DND-41 (cell line): ENCODE data around the gene DDX27.

Source experiments
- ATAC-seq: fragments of 200-7000 bp; cut with Tn5 transposase; 3 replicates; pipeline ENCODE4 v1.9.1; 2021; ENCODE audit warnings: low read depth; ENCODE audit not compliant: insufficient read depth
- DNase-seq: peaks from one replicate; pipeline ENCODE4 v3.0.0-alpha.2; 2020
- H2AFZ ChIP-seq: 2 replicates; pipeline ENCODE4 v1.6.0; 2012; ENCODE audit warnings: low read depth, low read length
- H3K27ac ChIP-seq: 2 replicates; pipeline ENCODE4 v1.5.1; 2012; ENCODE audit warnings: low read length, inconsistent platforms
- H3K27me3 ChIP-seq: fragments of 200-600 bp; sonication (generic); 2 replicates; pipeline ENCODE4 v1.6.0; 2012; ENCODE audit warnings: low read length, mild to moderate bottlenecking, inconsistent platforms; ENCODE audit not compliant: insufficient read depth, poor library complexity
- H3K36me3 ChIP-seq: 2 replicates; pipeline ENCODE4 v1.5.1; 2012; ENCODE audit warnings: low read length, inconsistent platforms; ENCODE audit not compliant: insufficient read depth
- H3K4me1 ChIP-seq: 2 replicates; pipeline ENCODE4 v1.5.1; 2012; ENCODE audit warnings: mild to moderate bottlenecking, low read length; ENCODE audit not compliant: insufficient read depth
- H3K4me2 ChIP-seq: 2 replicates; pipeline ENCODE4 v1.6.0; 2012; ENCODE audit warnings: mild to moderate bottlenecking, moderate library complexity, low read length, inconsistent platforms; ENCODE audit not compliant: insufficient read depth
- H3K4me3 ChIP-seq, 2 experiments: fragments of 200-600 bp in 1 of 2; shearing (Covaris generic) in 1 of 2; 2 replicates each; pipeline ENCODE4 v1.5.1; 2012 to 2016; ENCODE audit warnings: inconsistent platforms in 2 of 2, low read length in 2 of 2, mild to moderate bottlenecking in 2 of 2, low read depth in 1 of 2, moderate library complexity in 1 of 2
- H3K79me2 ChIP-seq: 2 replicates; pipeline ENCODE4 v1.6.0; 2012; ENCODE audit warnings: low read length, inconsistent platforms; ENCODE audit not compliant: insufficient read depth
- H3K9ac ChIP-seq: 2 replicates; pipeline ENCODE4 v1.6.0; 2012; ENCODE audit warnings: low read depth, mild to moderate bottlenecking, inconsistent platforms, low read length, moderate library complexity
- H3K9me3 ChIP-seq: 2 replicates; pipeline ENCODE4 v1.5.1; 2012; ENCODE audit warnings: low read length, moderate library complexity, mild to moderate bottlenecking, inconsistent platforms; ENCODE audit not compliant: insufficient read depth, severe bottlenecking
- H4K20me1 ChIP-seq: 2 replicates; pipeline ENCODE4 v1.6.0; 2012; ENCODE audit warnings: low read length; ENCODE audit not compliant: insufficient read depth
- CTCF ChIP-seq: IDR thresholded peaks from 2 replicates; pipeline ENCODE4 v1.5.1; 2012; ENCODE audit warnings: borderline replicate concordance, low read length, moderate library complexity, mild to moderate bottlenecking; ENCODE audit not compliant: poor library complexity, severe bottlenecking; ENCODE audit errors: extremely low read depth
- EZH2 ChIP-seq: IDR thresholded peaks from 3 replicates; pipeline ENCODE4 v1.6.1; 2012; ENCODE audit warnings: borderline replicate concordance, low read depth, mild to moderate bottlenecking, moderate library complexity, low read length, inconsistent platforms; ENCODE audit not compliant: severe bottlenecking

The DDX27 gene

GRCh38 chr20:49210757-49211110 lies 8.5 kb upstream of the DDX27 start:
- Histone ChIP-seq H3K9ac (no peak overlapping the region), H3K9me3 (peaks cover 11% of the 10 kb centered on the region), H3K36me3 (no peaks in the 10 kb centered on the region), H3K4me2 (no peak overlapping the region), H3K27ac (no peak overlapping the region), H3K4me3 (no peak overlapping the region), H3K4me1 (no peaks in the 10 kb centered on the region), H3K79me2 (no peaks in the 10 kb centered on the region), H2AFZ (no peak overlapping the region), H4K20me1 (no peaks in the 10 kb centered on the region), H3K27me3 (no peaks in the 10 kb centered on the region)
- no peak for TF ChIP-seq EZH2
- no peak for TF ChIP-seq CTCF
- no peak for DNase-seq
- no peak for ATAC-seq

GRCh38 chr20:49214571-49214970 lies 4.6 kb upstream of the DDX27 start:
- Histone ChIP-seq H3K9me3 (peaks cover 11% of the 10 kb centered on the region), H3K36me3 (no peaks in the 10 kb centered on the region; the same call in 1 of the 2 replicates), H3K4me3 (no peak overlapping the region), H2AFZ (no peak overlapping the region; the same call in 1 of the 2 replicates), H4K20me1 (no peaks in the 10 kb centered on the region), H3K79me2 (peaks cover 4% of the 10 kb centered on the region), H3K4me2 (no peak overlapping the region), H3K27me3 (no peaks in the 10 kb centered on the region), H3K9ac (no peak overlapping the region), H3K4me1 (peaks cover 16% of the 10 kb centered on the region), H3K27ac (no peak overlapping the region)
- DNase-seq, result no peak
- no peak for ATAC-seq
- TF ChIP-seq CTCF (no peak), EZH2 (no peak)

- ATAC-seq (no peak), DNase-seq (no peak)
- H3K36me3 ChIP-seq, result no peaks in the 10 kb centered on the region; the same call in 1 of the 2 replicates
- H3K9me3 ChIP-seq, result peaks cover 8% of the 10 kb centered on the region
- H3K27ac ChIP-seq, result no peak overlapping the region
- H3K9ac ChIP-seq, result no peak overlapping the region
- peaks cover 23% of the 10 kb centered on the region for H3K4me1 ChIP-seq
- no peaks in the 10 kb centered on the region for H3K27me3 ChIP-seq
- H3K4me3 ChIP-seq, result no peak overlapping the region
- peaks cover 11% of the 10 kb centered on the region for H3K79me2 ChIP-seq
- no peak for TF ChIP-seq CTCF
- no peak for TF ChIP-seq EZH2
- H2AFZ ChIP-seq, result no peak overlapping the region; the same call in 1 of the 2 replicates
- no peaks in the 10 kb centered on the region for H4K20me1 ChIP-seq
- no peak overlapping the region for H3K4me2 ChIP-seq
Measured at GRCh38 chr20:49215232-49215631, 4.0 kb upstream of the DDX27 start.
